Measurements from ENCODE around the gene CDT1.

Gene CDT1

DNA sequence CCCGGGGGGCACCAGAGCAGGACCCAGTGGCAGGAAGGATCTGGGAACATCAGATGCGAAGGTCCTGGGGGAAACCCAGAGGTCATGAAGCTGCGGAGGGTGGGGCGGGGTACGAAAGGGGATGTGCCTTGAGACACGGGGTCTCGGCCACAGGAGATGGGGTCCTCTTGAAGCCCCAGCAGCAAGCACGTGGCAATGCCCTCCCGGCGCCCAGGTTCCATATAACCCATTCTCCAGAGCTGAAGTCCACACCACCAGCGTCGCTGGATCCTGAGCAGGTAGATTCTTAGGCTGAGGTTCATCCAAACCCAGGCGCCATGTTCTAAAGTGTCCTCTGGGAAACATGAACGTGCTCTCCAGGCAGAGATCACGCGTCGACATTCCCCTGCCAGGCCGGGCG lies 39.5 kb upstream of the CDT1 start:
- Histone ChIP-seq H3K4me1 (peaks cover 0 to 91% (median 15%) of the 10 kb centered on the region in 4 donors), H3K4me3 (no peak overlapping the region), H3K27ac (no peak overlapping the region), H3K27me3 (no peaks in the 10 kb centered on the region), H3K36me3 (peaks cover 0 to 9% (median 5%) of the 10 kb centered on the region in 3 donors), H3K9me3 (peaks cover 0 to under 1% (median 0%) of the 10 kb centered on the region in 3 donors)
- intact Hi-C loops (cut with DNase I; ENCODE audit: low total_unique reads) = no loop called here
- TF ChIP-seq, protein P1, sequence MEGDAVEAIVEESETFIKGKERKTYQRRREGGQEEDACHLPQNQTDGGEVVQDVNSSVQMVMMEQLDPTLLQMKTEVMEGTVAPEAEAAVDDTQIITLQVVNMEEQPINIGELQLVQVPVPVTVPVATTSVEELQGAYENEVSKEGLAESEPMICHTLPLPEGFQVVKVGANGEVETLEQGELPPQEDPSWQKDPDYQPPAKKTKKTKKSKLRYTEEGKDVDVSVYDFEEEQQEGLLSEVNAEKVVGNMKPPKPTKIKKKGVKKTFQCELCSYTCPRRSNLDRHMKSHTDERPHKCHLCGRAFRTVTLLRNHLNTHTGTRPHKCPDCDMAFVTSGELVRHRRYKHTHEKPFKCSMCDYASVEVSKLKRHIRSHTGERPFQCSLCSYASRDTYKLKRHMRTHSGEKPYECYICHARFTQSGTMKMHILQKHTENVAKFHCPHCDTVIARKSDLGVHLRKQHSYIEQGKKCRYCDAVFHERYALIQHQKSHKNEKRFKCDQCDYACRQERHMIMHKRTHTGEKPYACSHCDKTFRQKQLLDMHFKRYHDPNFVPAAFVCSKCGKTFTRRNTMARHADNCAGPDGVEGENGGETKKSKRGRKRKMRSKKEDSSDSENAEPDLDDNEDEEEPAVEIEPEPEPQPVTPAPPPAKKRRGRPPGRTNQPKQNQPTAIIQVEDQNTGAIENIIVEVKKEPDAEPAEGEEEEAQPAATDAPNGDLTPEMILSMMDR (IDR thresholded peaks at IDR 0.05) = no peak
- DNase-seq = no peak

DNA sequence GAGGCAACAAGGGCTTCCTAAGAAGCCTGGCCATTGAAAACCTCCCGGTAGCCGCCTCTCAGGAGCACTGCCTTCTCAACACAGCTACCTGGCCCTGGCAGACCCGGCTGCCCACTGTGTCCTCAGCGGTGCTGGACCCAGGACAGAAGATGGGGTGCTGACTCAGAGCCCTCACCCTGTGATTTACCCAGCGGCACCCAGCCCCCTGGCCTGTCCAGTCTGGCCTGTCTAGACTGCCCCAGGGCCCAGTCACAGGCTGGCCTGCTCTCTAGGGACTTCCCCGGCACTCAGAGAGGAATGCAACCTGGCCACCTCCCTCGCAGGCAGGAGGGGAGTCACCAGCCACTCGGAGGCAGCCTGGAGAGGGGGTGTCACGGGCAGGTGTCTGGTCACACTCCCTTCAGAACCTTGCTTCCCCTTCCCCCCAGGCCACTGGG lies 38.7 kb upstream of the CDT1 start:
- no peak for DNase-seq
- Histone ChIP-seq H3K4me1 (peaks cover 0 to 91% (median 22%) of the 10 kb centered on the region in 4 donors), H3K9me3 (no peaks in the 10 kb centered on the region), H3K27ac (no peak overlapping the region), H3K4me3 (no peak overlapping the region), H3K36me3 (peaks cover 0 to 9% (median 5%) of the 10 kb centered on the region in 3 donors), H3K27me3 (no peaks in the 10 kb centered on the region)
- TF ChIP-seq, protein P1 (IDR thresholded peaks at IDR 0.05) = no peak
- intact Hi-C loops (cut with DNase I; ENCODE audit: low total_unique reads) = no loop called here

- H3K4me1 ChIP-seq = peaks cover 0 to 94% (median 39%) of the 10 kb centered on the region in 4 donors
- intact Hi-C loops (cut with DNase I; ENCODE audit: low total_unique reads) = no loop called here
- no peak overlapping the region for H3K4me3 ChIP-seq
- DNase-seq = no peak
- peak overlapping the region in 1 of 2 donors; percentile 49 for H3K27ac ChIP-seq
- peaks cover 0 to 9% (median 5%) of the 10 kb centered on the region in 3 donors for H3K36me3 ChIP-seq
- H3K27me3 ChIP-seq = no peaks in the 10 kb centered on the region
- TF ChIP-seq, protein P1 (IDR thresholded peaks at IDR 0.05) = no peak
- H3K9me3 ChIP-seq = no peaks in the 10 kb centered on the region
Measured at GRCh38 chr16:88766975-88767374, 36.6 kb upstream of the CDT1 start.

DNA sequence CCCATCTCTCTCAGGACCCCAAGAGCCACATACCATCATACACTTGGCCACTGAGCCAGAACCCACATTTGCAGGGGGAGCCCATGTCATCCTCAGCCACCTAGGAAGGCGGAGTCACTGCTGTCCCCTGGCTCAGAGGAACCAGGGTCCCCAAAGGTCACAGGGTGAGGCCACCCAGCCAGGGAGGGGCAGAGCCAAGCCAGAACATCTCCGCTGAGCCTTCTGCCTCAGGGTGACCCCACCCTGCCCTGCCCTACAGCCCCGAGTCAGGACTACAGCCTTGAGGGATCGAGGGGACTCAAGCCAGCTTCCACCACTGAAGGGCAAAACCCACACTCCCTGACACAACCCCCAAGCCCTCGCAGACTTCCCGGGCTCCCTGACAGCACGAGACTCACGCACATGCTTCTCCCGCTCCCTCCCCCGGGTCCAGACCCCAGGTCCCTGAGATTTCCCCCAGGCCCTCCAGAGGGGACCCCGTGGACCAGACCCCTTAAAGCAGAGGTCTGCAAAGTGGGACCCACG lies 36.0 kb upstream of the CDT1 start:
- TF ChIP-seq, protein P1 (IDR thresholded peaks at IDR 0.05) = no peak
- Histone ChIP-seq H3K4me1 (peaks cover 0 to 94% (median 45%) of the 10 kb centered on the region in 4 donors), H3K9me3 (no peaks in the 10 kb centered on the region), H3K27me3 (no peaks in the 10 kb centered on the region), H3K4me3 (no peak overlapping the region), H3K27ac (peak overlapping the region; percentile 29 to 49), H3K36me3 (peaks cover 0 to 9% (median 5%) of the 10 kb centered on the region in 3 donors)
- intact Hi-C loops (cut with DNase I; ENCODE audit: low total_unique reads) = no loop called here
- no peak for DNase-seq

GRCh38 chr16:88768071-88768783 lies 35.4 kb upstream of the CDT1 start:
- H3K4me1 ChIP-seq = peaks cover 0 to 95% (median 51%) of the 10 kb centered on the region in 4 donors
- peak overlapping the region; percentile 29 to 49 for H3K27ac ChIP-seq
- peak overlapping the region; percentile 2 to 25 for H3K4me3 ChIP-seq

More at GRCh38 chr16:88768071-88768783, 35.4 kb upstream of the CDT1 start:
- Histone ChIP-seq H3K27me3 (no peaks in the 10 kb centered on the region), H3K36me3 (peaks cover 0 to 9% (median 5%) of the 10 kb centered on the region in 3 donors), H3K9me3 (no peaks in the 10 kb centered on the region)
- TF ChIP-seq, protein P1 (IDR thresholded peaks at IDR 0.05) = no peak
- peak; percentile 48 to 80 for DNase-seq
- intact Hi-C loops (cut with DNase I; ENCODE audit: low total_unique reads) = no loop called here

All from tibial artery (tissue), 4 donors.